ENCODE measurements around the gene AGMAT. TPM values are rescaled to one million over a fixed set of nuclear protein-coding genes. Genes with fewer than 3 reads are reported as not detected.

AGMAT gene
- 10 to 100 TPM; 18.5 to 19.7 TPM for total RNA-seq
- 6.2 TPM for polyA plus RNA-seq

- H3K36me3 Mint-ChIP-seq, result peaks cover 5 to 12% (median 7%) of the 10 kb centered on the region in 3 donors
- Histone ChIP-seq H3K36me3 (ENCODE audit: insufficient read depth, low read length) (no peaks in the 10 kb centered on the region), H3K9me3 (ENCODE audit: low read length) (no peaks in the 10 kb centered on the region), H3K4me1 (ENCODE audit: insufficient read depth, low read length) (peaks cover 25% of the 10 kb centered on the region), H3K4me3 (ENCODE audit: low read length) (peak within 1 kb of the TSS; percentile 78), H3K27me3 (ENCODE audit: insufficient read depth, low read length, poor library complexity, severe bottlenecking) (no peaks in the 10 kb centered on the region), H3K27ac (ENCODE audit: low read depth, low read length) (peak within 1 kb of the TSS; percentile 9)
- H3K27ac Mint-ChIP-seq, result peak within 1 kb of the TSS; percentile 33 to 92 (median 86)
- H3K9me3 Mint-ChIP-seq, result no peaks in the 10 kb centered on the region
- H3K27me3 Mint-ChIP-seq, result no peaks in the 10 kb centered on the region
- H3K4me3 Mint-ChIP-seq, result peak within 1 kb of the TSS; percentile 75 to 92 (median 82)
- ChIA-PET POLR2A (interaction anchor here (0.5 kb wide), 1 partner anchor 252 kb away, joined by 3 read pairs; no protein-coding TSS in a partner anchor), CTCF (no interaction called here)
- peaks cover 17 to 27% (median 20%) of the 10 kb centered on the region in 3 donors for H3K4me1 Mint-ChIP-seq
- peak; percentile 23 to 66 (median 45) for DNase-seq
These were observed at the start of gene AGMAT for GRCh38 chr1:15584489-15585363. Gene AGMAT (minus strand): TSS chr1:15585051. CDS start chr1:15584967, 84 bp downstream.

GRCh38 chr1:15633756-15634420 is 49.0 kb upstream of the AGMAT start:
- Mint-ChIP-seq H3K27me3 (no peaks in the 10 kb centered on the region), H3K27ac (peak overlapping the region in 1 of 8 donors; percentile 76)

GRCh38 chr1:15628003-15628402 is 43.2 kb upstream of the AGMAT start:
- POLR2A ChIA-PET, result no interaction called here
- Histone ChIP-seq H3K27ac (ENCODE audit: low read depth, low read length) (peak overlapping the region; percentile 22), H3K27me3 (ENCODE audit: insufficient read depth, low read length, poor library complexity, severe bottlenecking) (no peaks in the 10 kb centered on the region), H3K4me3 (ENCODE audit: low read length) (no peak overlapping the region), H3K4me1 (ENCODE audit: insufficient read depth, low read length) (peaks cover 9% of the 10 kb centered on the region), H3K9me3 (ENCODE audit: low read length) (no peaks in the 10 kb centered on the region), H3K36me3 (ENCODE audit: insufficient read depth, low read length) (peaks cover 11% of the 10 kb centered on the region)
- CTCF ChIA-PET, result no interaction called here
- no peaks in the 10 kb centered on the region for H3K27me3 Mint-ChIP-seq
- H3K4me1 Mint-ChIP-seq, result peaks cover 27 to 46% (median 43%) of the 10 kb centered on the region in 3 donors
- no peak for DNase-seq
- peak overlapping the region in 5 of 8 donors; percentile 4 to 81 (median 66) for H3K27ac Mint-ChIP-seq
- H3K36me3 Mint-ChIP-seq, result peaks cover 0 to 68% (median 17%) of the 10 kb centered on the region in 3 donors
- H3K4me3 Mint-ChIP-seq, result no peak overlapping the region
- no peaks in the 10 kb centered on the region for H3K9me3 Mint-ChIP-seq

More at GRCh38 chr1:15633756-15634420, 49.0 kb upstream of the AGMAT start:
- peaks cover 3 to 6% (median 4%) of the 10 kb centered on the region in 3 donors for H3K4me1 Mint-ChIP-seq
- CTCF ChIA-PET, result interaction anchor here (0.6 kb wide), 1 partner anchor 108 kb away, joined by 4 read pairs; no protein-coding TSS in a partner anchor
- Histone ChIP-seq H3K27ac (ENCODE audit: low read depth, low read length) (no peak overlapping the region), H3K4me1 (ENCODE audit: insufficient read depth, low read length) (no peaks in the 10 kb centered on the region), H3K4me3 (ENCODE audit: low read length) (no peak overlapping the region), H3K36me3 (ENCODE audit: insufficient read depth, low read length) (peaks cover 52% of the 10 kb centered on the region), H3K9me3 (ENCODE audit: low read length) (no peaks in the 10 kb centered on the region), H3K27me3 (ENCODE audit: insufficient read depth, low read length, poor library complexity, severe bottlenecking) (no peaks in the 10 kb centered on the region)
- H3K4me3 Mint-ChIP-seq, result no peak overlapping the region
- POLR2A ChIA-PET, result no interaction called here
- no peak for DNase-seq
- peaks cover 0 to 87% (median 21%) of the 10 kb centered on the region in 3 donors for H3K36me3 Mint-ChIP-seq
- no peaks in the 10 kb centered on the region for H3K9me3 Mint-ChIP-seq

- Mint-ChIP-seq H3K4me3 (no peak overlapping the region), H3K9me3 (no peaks in the 10 kb centered on the region), H3K4me1 (peaks cover 32 to 51% (median 48%) of the 10 kb centered on the region in 3 donors), H3K27me3 (no peaks in the 10 kb centered on the region), H3K36me3 (peaks cover 0 to 66% (median 17%) of the 10 kb centered on the region in 3 donors), H3K27ac (peak overlapping the region in 6 of 8 donors; percentile 4 to 78 (median 48))
- H3K9me3 ChIP-seq (ENCODE audit: low read length), result no peaks in the 10 kb centered on the region
- no peaks in the 10 kb centered on the region for H3K27me3 ChIP-seq (ENCODE audit: insufficient read depth, low read length, poor library complexity, severe bottlenecking)
- peaks cover 11% of the 10 kb centered on the region for H3K36me3 ChIP-seq (ENCODE audit: insufficient read depth, low read length)
- POLR2A ChIA-PET, result no interaction called here
- no peak for DNase-seq
- no peak overlapping the region for H3K4me3 ChIP-seq (ENCODE audit: low read length)
- CTCF ChIA-PET, result no interaction called here
- H3K4me1 ChIP-seq (ENCODE audit: insufficient read depth, low read length), result peaks cover 14% of the 10 kb centered on the region
- peak overlapping the region; percentile 22 for H3K27ac ChIP-seq (ENCODE audit: low read depth, low read length)
These were observed 42.6 kb upstream of the AGMAT start for GRCh38 chr1:15627343-15627988.

GRCh38 chr1:15626269-15626950 is 41.6 kb upstream of the AGMAT start:
- ChIA-PET CTCF (no interaction called here), POLR2A (no interaction called here)
- peaks cover 25% of the 10 kb centered on the region for H3K4me1 ChIP-seq (ENCODE audit: insufficient read depth, low read length)
- H3K4me3 ChIP-seq (ENCODE audit: low read length), result no peak overlapping the region
- peak overlapping the region in 6 of 8 donors; percentile 28 to 80 (median 47) for H3K27ac Mint-ChIP-seq
- H3K36me3 ChIP-seq (ENCODE audit: insufficient read depth, low read length), result peaks cover 9% of the 10 kb centered on the region
- H3K9me3 Mint-ChIP-seq, result no peaks in the 10 kb centered on the region
- H3K27ac ChIP-seq (ENCODE audit: low read depth, low read length), result no peak overlapping the region
- no peaks in the 10 kb centered on the region for H3K27me3 ChIP-seq (ENCODE audit: insufficient read depth, low read length, poor library complexity, severe bottlenecking)
- peaks cover 0 to 58% (median 15%) of the 10 kb centered on the region in 3 donors for H3K36me3 Mint-ChIP-seq
- no peak for DNase-seq
- H3K27me3 Mint-ChIP-seq, result no peaks in the 10 kb centered on the region
- H3K4me1 Mint-ChIP-seq, result peaks cover 40 to 61% (median 59%) of the 10 kb centered on the region in 3 donors
- H3K9me3 ChIP-seq (ENCODE audit: low read length), result no peaks in the 10 kb centered on the region
- no peak overlapping the region for H3K4me3 Mint-ChIP-seq

GRCh38 chr1:15625056-15625917 is 40.4 kb upstream of the AGMAT start:
- CTCF ChIA-PET, result no interaction called here
- Histone ChIP-seq H3K36me3 (ENCODE audit: insufficient read depth, low read length) (peaks cover 3% of the 10 kb centered on the region), H3K27me3 (ENCODE audit: insufficient read depth, low read length, poor library complexity, severe bottlenecking) (no peaks in the 10 kb centered on the region), H3K4me3 (ENCODE audit: low read length) (no peak overlapping the region), H3K27ac (ENCODE audit: low read depth, low read length) (no peak overlapping the region), H3K4me1 (ENCODE audit: insufficient read depth, low read length) (peaks cover 34% of the 10 kb centered on the region), H3K9me3 (ENCODE audit: low read length) (no peaks in the 10 kb centered on the region)
- POLR2A ChIA-PET, result no interaction called here
- H3K27me3 Mint-ChIP-seq, result no peaks in the 10 kb centered on the region
- peaks cover 47 to 72% (median 70%) of the 10 kb centered on the region in 3 donors for H3K4me1 Mint-ChIP-seq
- H3K36me3 Mint-ChIP-seq, result peaks cover 0 to 54% (median 16%) of the 10 kb centered on the region in 3 donors
- no peak for DNase-seq
- H3K27ac Mint-ChIP-seq, result peak overlapping the region in 5 of 8 donors; percentile 1 to 75 (median 36)
- H3K9me3 Mint-ChIP-seq, result no peaks in the 10 kb centered on the region
- H3K4me3 Mint-ChIP-seq, result peak overlapping the region in 1 of 7 donors; percentile 69
